C4-2B (cell line): Measurements from ENCODE around the gene OPCML.

Experiments used
- H3K27ac ChIP-seq: fragments of 450-650 bp; 2 replicates; pipeline ENCODE4 v1.5.1; 2017
- ZFX ChIP-seq: fragments of 450-650 bp; IDR thresholded peaks from 2 replicates; pipeline ENCODE4 v1.6.1; 2017
- TF ChIP-seq, protein P1 (sequence below): fragments of 450-650 bp; conservative IDR thresholded peaks from 2 replicates; pipeline ENCODE4 v1.5.1; 2017; ENCODE audit warnings: mild to moderate bottlenecking

OPCML gene

DNA sequence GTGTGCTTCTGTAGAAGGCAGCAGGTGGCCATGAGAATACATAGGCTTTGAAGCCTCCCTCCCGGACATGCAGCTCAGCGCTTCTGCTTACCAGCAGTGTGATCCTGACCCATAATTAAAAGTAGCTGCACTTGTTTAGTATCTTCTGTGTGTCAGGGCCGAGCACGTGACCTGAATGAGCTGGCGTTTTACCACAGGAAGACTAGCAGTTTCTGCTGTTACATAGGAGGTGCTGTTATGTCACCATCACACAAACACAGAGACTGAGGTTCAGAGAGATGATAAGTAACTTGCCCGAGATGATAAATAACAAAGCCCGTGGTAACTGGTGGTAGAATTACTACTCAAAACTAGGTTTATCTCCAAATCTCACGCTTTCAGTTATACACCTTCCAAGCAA lies 329.5 kb downstream of the OPCML start:
- no peak overlapping the region for H3K27ac ChIP-seq
- TF ChIP-seq ZFX: no peak
- TF ChIP-seq, protein P1, sequence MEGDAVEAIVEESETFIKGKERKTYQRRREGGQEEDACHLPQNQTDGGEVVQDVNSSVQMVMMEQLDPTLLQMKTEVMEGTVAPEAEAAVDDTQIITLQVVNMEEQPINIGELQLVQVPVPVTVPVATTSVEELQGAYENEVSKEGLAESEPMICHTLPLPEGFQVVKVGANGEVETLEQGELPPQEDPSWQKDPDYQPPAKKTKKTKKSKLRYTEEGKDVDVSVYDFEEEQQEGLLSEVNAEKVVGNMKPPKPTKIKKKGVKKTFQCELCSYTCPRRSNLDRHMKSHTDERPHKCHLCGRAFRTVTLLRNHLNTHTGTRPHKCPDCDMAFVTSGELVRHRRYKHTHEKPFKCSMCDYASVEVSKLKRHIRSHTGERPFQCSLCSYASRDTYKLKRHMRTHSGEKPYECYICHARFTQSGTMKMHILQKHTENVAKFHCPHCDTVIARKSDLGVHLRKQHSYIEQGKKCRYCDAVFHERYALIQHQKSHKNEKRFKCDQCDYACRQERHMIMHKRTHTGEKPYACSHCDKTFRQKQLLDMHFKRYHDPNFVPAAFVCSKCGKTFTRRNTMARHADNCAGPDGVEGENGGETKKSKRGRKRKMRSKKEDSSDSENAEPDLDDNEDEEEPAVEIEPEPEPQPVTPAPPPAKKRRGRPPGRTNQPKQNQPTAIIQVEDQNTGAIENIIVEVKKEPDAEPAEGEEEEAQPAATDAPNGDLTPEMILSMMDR: no peak

DNA sequence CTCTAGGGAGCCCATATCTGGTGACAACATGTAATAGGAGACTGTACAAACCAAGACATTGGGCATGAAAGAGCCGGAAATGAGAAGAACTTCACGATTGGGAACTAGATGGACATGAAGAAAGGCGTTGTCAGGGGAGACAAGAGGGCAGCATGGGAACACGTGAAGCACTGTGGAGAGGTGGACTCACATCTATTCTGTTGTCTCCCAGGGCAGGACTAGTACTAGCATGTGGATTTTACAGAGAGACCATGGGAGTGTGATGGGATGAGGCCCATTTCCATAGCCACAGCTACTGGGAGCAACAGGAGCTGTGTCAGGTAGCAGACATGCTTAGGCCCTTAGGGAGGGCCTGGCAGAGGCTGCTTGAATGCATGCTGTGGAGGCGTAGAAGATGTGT lies 333.9 kb downstream of the OPCML start:
- TF ChIP-seq, protein P1: no peak
- TF ChIP-seq ZFX: no peak
- H3K27ac ChIP-seq: no peak overlapping the region

DNA sequence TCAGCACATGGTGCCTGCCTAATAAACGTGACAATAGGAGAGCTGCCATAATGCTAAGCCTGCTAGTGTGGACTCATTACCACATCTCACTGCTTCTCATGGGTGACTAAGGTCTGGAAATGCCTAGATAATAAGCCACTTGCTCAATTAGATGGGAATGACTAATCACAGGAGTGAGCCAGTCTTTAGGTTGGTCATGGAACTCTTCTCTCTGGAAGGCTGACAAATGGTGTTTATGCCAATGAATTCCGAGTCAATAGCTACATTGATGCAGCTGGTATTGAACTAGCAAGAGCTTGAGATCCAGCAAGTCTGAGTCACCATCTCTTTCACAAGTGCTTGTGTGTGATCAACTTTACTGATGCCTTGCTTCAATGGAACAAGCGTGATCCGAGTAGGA lies 334.9 kb downstream of the OPCML start:
- TF ChIP-seq ZFX: no peak
- TF ChIP-seq, protein P1: no peak
- H3K27ac ChIP-seq: no peak overlapping the region

DNA sequence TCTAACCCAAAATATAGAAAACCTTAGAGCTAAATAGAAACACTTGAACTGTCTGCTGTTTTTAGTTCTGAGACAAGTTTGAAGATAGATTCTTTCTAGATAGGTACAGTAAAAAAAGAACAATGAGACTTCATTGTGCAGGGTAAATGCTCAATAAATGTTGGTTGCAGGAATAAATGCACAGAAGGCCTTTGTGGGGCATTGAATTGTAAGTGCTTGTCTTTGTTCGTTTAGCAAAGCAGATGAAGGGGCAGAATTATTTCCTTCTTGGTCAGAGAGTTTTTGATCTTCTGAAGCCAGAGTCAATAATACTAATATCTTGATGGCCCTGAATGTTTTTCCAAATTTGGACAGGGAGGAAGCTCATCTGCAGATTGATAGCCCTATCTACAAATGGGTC lies 340.4 kb downstream of the OPCML start:
- no peak for TF ChIP-seq ZFX
- H3K27ac ChIP-seq: no peak overlapping the region

DNA sequence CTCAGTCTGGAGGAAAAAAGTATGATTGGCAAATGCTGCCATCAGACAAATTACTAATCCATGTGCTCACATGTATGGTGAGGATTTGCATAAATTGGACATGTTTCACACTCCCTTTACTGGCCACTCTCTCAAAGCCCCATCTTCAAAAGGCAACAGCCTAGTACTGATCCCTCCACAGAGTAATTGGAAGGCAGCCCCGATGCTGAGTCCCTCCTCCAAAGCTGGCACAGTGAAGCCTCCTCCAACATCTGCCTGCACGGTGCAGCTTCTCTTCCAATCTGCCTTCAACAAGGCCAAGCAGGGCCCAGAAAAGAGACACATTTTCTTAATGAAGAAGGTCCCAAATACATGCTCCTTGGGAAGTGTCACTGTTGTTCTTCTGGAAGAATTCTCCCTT lies 350.6 kb downstream of the OPCML start:
- TF ChIP-seq, protein P1: no peak
- no peak overlapping the region for H3K27ac ChIP-seq

DNA sequence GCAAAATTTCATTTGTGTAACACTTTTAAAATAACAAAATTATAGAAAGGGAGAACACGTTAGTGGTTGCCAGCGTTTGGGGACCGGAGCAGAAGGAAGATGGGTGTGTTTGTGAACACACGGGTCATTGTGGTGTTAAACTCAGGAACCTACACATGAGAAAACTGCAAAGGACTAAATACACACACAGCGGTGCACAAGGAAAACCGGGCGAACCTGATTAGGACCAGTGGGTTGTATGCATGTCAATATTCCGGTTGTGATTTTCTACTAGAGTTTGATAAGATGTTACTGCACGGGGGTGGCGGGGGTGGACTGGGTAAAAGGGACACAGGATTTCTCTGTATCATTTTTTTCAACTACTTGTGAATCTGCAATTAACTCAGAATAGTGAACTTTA lies 351.2 kb downstream of the OPCML start:
- TF ChIP-seq, protein P1: no peak
- no peak for TF ChIP-seq ZFX

DNA sequence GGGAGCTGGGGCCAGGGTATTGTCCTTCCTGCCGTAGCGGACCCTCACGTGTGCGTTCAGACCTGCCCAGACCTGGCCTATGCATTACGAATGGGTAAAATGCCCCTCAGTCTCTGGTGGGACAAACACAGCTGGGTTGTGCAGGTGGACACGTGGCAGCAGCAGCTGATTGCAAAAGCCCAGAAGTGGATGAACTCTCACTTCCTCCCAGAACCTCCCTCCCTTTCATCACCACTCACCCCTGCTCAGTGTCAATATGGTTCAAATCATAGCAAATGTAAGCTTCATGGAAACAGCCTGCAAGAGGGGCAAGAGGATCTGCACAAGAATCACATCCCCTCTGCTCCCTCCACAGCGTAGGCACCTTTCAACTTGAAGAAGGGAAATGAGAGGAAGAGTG lies 352.1 kb downstream of the OPCML start:
- TF ChIP-seq ZFX: no peak
- TF ChIP-seq, protein P1: no peak
- no peak overlapping the region for H3K27ac ChIP-seq

More for the DNA sequence above, 351.2 kb downstream of the OPCML start:
- no peak overlapping the region for H3K27ac ChIP-seq

DNA sequence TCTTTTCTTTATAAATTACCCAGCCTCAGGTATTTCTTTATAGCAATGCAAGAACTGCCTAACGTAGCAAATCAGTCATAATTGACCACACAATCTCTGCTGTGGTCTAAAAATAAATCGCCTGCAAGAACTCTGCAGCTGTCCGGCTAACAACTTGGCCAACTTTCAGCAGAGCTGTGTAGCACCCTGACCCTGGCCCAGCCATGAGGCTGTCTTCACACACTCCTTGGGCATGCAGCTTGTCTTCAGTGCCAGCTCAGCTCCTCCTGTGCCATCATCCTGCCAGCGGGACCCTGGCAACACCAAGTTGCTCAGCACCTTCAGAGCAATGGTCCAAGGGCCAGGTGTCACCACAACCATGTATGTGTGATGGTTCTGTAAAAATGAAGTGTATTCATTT lies 355.6 kb downstream of the OPCML start:
- no peak overlapping the region for H3K27ac ChIP-seq
- TF ChIP-seq, protein P1: no peak
- no peak for TF ChIP-seq ZFX
